COLO668 (cell line): ENCODE data around the gene TUFT1.
A peak's percentile ranks its signal among the peaks of the same experiment; 100 is the strongest.

Experiments used
- DNase-seq: peaks from one replicate; lab custom pipeline; 2025; ENCODE audit not compliant: unreplicated experiment; lab: John Stamatoyannopoulos, UW

Gene TUFT1

DNA sequence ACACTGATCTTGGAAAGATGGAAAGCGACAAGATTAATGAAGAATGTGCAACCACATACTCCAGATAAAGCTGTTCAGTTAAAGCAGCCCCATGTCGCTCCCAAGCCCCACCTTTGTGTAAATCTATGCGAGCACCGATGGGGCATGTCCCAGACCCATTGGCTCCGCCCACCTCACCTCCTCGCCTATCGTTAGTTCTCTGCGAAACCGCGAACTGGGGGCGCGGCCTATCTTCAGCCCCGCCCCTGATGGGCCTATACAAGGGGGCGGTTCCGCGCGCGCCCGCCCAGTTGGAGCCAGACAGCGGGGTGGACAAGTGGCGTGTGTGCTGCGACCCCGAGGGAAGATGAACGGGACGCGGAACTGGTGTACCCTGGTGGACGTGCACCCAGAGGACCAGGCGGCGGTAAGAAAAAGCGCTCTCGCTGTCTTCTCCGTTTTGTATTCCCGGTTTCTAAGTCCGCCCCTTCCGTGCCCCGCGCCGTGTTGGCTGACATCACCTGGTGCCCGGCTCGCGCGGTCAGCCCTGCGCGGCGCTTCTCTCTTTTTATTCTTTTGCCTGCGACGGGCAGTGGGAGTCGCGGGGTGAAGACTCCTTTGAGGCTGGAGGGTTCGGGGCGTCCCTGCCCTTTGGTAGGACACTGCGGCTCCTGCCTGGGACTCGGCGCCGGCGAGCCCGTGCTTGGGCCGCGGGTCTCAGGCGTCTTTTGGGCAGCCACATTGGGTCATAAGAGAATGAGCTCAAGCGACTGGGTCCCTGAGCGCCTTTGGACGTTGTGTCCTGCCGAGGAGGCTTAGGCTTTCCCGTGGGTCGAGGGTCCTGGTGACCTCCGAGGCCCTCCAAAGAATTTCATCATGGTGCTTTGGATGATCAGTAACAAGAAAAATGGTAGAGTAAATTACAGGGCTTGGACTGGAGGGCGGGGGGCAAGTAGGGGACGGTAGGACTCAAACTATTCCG is at the start of gene TUFT1:
TUFT1 (plus strand) TSS at position 289 of the 961 bp plus-strand sequence; CDS start at position 347, 58 bp downstream.
- peak; percentile 98 for DNase-seq

GRCh38 chr1:151491641-151492040 is 48.5 kb upstream of the TUFT1 start:
- DNase-seq: no peak

GRCh38 chr1:151492120-151492519 is 48.0 kb upstream of the TUFT1 start:
- no peak for DNase-seq

DNA sequence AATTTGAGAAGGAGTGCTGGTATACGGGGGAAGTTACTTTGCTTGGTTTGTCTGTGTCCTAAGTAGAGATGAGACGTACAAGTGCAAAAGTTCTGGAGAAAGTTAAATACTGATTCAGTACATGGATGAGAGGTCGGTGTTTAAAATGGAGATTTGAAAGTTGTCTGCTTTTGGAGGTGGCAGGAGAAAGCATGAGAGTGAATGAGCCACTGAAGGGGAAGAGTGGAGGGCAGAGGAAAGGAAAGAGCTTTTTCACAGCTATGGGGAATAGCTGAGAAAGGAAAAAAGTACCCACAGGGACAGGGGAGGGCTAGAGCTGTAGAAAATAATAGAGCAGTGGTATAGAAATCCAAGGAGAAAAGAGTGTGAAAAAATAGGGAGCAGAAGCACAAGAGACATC is 47.1 kb upstream of the TUFT1 start:
- no peak for DNase-seq

GRCh38 chr1:151494741-151495281 is 45.3 kb upstream of the TUFT1 start:
- DNase-seq: no peak

GRCh38 chr1:151495316-151495715 is 44.8 kb upstream of the TUFT1 start:
- no peak for DNase-seq

DNA sequence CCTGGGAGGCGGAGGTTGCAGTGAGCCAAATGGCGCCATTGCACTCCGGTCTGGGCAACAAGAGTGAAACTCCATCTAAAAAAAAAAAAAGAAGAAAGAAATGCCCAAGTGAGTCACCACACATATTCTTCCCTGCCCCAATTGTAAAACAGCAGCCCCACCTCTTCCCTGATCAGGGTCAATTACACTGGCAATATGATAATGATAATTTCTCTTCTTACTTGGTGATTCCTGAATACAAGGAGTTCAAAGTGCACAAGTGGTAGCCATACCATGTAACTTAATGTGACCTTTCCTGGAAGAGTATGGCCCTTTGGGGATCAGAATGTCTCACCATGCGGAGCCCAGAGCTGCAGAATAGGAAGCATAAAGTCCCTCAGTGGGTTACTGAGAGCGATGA is 40.7 kb upstream of the TUFT1 start:
- DNase-seq: no peak

GRCh38 chr1:151499930-151500329 is 40.2 kb upstream of the TUFT1 start:
- no peak for DNase-seq

DNA sequence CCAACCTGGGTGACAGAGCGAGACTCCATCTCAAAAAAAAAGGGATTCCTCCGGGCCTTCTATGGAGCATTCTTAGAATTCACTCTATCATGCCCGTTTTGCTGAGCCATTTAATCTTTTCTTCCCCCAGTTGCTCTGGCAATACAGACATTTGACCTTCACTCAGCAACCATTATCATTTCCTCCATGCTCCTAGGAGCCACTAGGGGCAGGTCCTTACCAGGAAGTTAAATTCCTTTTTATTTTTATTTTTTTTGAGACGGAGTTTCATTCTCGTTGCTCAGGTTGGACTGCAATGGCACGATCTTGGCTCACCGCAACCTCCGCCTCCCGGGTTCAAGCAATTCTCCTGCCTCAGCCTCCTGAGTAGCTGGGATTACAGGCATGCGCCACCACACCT is 38.6 kb upstream of the TUFT1 start:
- DNase-seq: no peak

DNA sequence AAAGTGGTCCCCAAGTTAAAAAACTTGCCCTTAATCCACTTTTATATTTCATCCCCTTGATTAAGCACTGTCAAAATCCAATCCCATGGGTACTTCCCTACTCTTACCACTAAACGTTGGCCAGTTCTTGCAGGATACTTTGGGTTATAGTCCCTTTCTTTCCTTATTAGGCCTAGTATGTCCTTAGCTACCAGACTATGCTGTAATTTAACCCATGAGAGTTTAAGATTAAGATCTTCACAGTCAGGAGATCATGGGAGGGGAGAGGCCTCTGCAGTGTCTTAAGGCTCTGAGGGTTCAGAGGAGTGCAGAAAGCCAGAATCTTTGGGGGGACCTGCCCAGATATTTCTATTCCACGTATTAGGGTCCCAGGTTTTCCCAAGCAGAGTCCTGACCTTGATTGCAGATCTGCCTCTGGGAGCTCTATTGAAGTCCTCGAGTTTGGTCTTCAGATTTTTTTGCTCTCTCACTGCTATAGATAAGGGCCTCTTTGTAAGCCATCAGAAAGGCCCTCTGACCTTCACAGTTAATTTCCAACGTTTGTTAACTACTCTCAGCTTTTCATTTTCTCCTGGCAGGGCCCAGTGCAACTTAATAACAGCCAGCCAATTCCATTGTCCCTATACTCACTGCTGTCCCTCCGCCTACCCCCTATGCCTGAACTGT is 37.9 kb upstream of the TUFT1 start:
- DNase-seq: no peak

DNA sequence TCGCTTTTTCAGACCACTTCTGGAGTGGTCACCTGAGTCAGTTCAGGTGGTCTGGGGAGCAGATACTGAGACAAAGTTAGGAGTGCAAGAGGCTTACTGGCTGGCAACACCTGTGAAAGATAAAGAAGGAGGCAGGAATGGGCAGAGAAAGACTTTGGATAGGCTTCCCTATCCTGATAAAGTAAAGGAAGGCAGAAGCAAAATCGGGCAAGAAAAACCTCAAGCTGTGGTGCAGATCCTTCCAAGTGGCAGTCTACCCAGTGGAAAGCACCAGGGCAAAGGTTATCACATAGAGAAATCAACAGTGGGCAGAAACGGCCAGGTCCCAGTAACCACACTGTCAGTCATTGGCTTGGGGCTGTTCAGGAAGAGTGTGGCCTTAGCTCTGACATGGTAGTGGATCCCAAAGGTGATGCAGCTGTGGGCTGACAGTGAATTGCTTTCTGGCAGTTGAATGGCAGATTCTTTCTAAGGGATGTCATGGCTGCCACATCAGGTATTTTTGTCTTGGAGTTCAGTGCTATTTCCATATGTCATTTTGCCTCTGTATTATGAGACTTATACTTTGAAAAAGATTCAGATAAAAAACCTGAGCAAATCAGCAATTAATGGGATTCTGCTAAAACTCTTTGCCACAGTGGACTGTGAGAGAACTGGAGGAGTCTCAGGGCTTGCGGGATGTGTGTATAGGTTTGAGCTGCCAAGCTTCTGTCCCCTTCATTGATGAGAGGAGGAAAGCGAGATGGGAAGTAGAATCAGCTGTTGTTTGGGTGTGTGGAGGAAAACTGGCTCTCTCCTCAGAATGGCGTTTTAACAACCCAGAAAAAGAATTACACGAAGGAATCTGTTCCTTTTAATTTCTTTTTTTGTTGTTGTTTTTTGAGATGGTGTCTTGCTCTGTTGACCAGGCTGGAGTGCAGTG is 37.0 kb upstream of the TUFT1 start:
- DNase-seq: no peak

- no peak for DNase-seq
Measured at GRCh38 chr1:151504252-151504651, 35.9 kb upstream of the TUFT1 start.

- no peak for DNase-seq
Measured at GRCh38 chr1:151504759-151505158, 35.4 kb upstream of the TUFT1 start.

DNA sequence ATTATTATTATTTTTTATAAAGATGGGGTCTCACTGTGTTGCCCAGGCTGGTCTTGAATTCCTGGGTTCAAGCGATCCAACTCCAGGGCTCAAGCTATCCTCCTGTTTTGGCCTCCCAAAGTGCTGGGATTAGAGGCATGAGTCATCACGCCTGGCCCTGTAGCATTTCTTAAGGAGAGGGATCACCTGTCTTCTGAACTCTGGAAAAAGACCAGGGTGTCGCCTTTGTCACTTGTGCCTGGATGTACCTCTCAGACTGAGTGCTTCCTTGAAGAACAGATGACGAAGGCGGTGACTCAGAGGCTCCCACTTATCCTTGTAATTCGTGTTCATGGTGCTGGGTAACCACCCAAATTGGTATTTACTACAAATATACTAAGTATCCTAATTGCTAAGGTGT is 31.3 kb upstream of the TUFT1 start:
- no peak for DNase-seq

DNA sequence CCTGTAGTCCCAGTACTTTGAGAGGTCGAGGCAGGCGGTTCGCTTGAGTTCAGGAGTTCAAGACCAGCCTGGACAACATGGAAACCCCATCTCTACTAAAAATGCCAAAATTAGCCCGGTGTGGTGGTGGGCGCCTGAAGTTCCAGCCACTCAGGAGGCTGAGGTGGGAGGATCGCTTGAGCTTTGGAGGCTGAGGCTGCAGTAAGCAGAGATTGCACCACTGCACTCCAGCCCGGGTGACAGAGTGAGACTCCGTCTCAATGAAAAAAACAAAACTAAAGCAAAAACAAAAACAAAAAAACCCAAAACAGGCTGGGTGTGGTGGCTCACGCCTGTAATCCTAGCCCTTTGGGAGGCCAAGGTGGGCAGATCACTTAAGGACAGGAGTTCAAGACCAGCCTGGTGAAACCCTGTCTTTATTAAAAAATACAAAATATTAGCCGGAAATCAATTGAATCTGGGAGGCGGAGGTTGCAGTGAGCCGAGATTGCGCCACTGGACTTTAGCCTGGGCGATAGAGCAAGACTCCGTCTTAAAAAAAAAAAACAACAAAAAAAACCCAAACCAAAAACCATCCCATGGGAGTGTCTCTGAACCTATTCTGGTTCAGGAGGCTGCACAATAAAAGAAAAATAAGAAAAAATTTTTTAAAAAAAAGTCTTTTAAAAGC is 30.6 kb upstream of the TUFT1 start:
- DNase-seq: no peak

DNA sequence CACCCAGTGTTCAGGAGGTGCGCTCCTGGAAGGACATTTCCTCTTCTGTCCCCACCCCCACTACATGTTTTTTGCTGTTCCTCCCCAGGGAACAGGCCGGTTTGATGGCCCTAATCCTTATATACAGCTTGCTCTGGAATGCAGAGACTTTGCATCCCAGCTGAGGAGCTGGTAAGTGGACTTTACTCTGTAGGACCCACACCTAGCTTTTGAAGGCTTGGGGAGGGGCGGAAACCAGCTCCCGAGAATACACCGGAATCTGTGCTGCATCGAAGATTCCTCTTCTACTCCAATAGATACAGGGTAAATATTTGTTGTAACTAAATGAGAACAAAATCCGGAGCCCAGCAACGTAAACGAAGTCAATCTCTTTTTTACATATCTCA is 30.1 kb upstream of the TUFT1 start:
- peak; percentile 19 for DNase-seq

DNA sequence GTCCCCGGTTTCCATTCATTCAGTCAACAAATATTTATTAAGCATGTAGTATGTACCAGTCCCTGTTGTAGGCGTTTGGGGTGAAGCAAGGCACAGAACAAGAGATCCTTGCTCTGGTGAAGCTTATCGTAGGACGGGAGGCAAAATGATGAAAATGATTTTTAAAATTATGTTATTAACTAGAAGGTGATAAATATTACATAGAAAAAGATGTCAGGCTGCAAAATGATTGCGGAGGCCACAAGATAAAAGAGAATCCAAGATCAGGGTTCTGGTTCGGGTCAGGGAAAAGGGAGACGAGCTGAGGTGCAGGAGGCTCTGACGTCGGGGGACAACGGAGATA is 29.5 kb upstream of the TUFT1 start:
- no peak for DNase-seq

DNA sequence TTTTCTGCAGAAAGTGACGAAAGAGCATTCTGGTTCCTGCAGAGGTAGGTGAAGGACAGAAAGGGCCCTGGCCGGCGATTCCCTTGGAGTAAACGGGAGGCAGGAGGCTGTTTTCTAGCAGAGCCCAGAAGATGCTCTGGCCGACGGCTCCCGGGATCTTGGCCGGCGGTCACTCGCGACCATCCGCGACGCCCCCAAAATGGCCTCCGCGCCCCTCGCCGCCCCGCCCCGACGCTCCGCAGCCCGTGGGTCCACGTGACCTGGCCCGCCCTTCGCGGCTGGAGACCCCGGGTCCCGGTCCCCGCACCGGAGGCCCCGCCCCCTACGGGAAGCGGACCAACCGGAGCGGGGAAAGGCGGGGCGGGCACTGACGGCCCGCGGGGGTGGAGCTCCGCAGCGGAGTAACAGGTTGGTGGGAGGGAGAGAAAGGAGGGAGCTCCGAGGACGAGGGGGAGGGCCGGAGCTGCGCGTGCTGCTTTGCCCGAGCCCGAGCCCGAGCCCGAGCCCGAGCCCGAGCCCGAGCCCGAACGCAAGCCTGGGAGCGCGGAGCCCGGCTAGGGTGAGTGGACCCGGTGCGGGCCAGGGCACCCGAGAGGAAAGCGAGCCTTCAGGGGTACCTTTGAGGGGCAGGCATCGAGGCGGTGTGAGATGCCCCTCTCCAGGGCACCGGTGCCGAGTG is 29.0 kb upstream of the TUFT1 start, which contains the start of gene CGN:
CGN (plus strand) TSS at position 431 of the 679 bp plus-strand sequence. CDS start 7,133 bp downstream, outside the sequence.
- DNase-seq: peak; percentile 98

GRCh38 chr1:151511636-151512215 is 28.4 kb upstream of the TUFT1 start:
- DNase-seq: peak; percentile 70
